Stomach (tissue), 4 donors: Measurements from ENCODE around the gene TRPM3.

Source experiments
- EP300 ChIP-seq: sonication (generic); formaldehyde crosslinking; IDR thresholded peaks from one replicate; pipeline ENCODE4 v1.6.1; 2017; ENCODE audit warnings: antibody characterized with exemption
- TF ChIP-seq, protein P1 (sequence below), 7 experiments: fragments of 450-650 bp in 4 of 7; fragments of 200-600 bp in 3 of 7; sonication (generic) in 3 of 7; IDR thresholded peaks; one replicate each; pipeline ENCODE4 v1.5.1; 2016 to 2019; ENCODE audit warnings: antibody characterized with exemption in 7 of 7, control low read depth in 2 of 7, mild to moderate bottlenecking in 1 of 7

DNA sequence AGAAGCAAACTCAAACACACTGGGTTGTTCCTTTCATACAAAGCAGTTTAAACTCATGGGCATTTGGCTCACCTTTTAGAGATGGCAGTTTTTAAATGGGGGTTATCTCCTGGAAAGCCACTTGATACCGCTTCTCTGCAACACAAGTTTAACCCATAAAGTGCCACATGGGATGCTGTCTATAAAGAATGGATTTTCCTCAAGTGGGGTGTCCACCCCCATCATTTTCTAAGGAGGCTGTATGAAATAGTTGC is 528 bp upstream of the TRPM3 start:
- TF ChIP-seq EP300, result no peak
- TF ChIP-seq, protein P1, sequence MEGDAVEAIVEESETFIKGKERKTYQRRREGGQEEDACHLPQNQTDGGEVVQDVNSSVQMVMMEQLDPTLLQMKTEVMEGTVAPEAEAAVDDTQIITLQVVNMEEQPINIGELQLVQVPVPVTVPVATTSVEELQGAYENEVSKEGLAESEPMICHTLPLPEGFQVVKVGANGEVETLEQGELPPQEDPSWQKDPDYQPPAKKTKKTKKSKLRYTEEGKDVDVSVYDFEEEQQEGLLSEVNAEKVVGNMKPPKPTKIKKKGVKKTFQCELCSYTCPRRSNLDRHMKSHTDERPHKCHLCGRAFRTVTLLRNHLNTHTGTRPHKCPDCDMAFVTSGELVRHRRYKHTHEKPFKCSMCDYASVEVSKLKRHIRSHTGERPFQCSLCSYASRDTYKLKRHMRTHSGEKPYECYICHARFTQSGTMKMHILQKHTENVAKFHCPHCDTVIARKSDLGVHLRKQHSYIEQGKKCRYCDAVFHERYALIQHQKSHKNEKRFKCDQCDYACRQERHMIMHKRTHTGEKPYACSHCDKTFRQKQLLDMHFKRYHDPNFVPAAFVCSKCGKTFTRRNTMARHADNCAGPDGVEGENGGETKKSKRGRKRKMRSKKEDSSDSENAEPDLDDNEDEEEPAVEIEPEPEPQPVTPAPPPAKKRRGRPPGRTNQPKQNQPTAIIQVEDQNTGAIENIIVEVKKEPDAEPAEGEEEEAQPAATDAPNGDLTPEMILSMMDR (IDR thresholded peaks at IDR 0.05), result no peak
